ENCODE results near the gene GNG7.
"Not testable (repeated sequence)": the region's sequence is repeated elsewhere in the genome, so short reads cannot be mapped to it uniquely, and the experiment has no call there.

DNA sequence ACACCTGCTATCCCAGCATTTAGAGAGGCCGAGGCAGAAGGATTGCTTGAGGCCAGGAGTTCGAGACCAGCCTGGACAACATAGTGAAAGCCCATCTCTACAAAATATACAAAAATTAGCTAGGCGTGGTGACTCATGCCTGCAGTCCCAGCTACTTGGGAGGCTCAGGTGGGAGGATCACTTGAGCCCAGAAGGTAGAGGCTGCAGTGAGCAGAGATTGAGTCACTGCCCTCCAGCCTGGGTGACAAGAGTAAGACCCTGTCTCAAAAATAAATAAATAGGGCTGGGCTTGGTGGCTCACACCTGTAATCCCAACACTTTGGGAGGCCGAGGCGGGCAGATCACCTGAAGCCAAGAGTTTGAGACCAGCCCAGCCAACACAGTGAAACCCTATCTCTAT is 238.8 kb downstream of the GNG7 start:
- TF ChIP-seq POLR2A (IDR thresholded peaks at IDR 0.05; ENCODE audit: low read depth, low read length); MYC (IDR thresholded peaks at IDR 0.05; ENCODE audit: low read depth, low read length); JUN (IDR thresholded peaks at IDR 0.05; ENCODE audit: borderline replicate concordance, insufficient read depth, insufficient read length, low read depth); FOS (IDR thresholded peaks at IDR 0.05; ENCODE audit: borderline replicate concordance, insufficient read depth, low read length); POLR2AphosphoS5 (IDR thresholded peaks at IDR 0.05; ENCODE audit: insufficient read depth, low read depth, low read length); GATA2 (IDR thresholded peaks at IDR 0.05; ENCODE audit: insufficient read depth, insufficient read length, low read depth, low read length): not testable (repeated sequence)
- TF ChIP-seq, protein P1, sequence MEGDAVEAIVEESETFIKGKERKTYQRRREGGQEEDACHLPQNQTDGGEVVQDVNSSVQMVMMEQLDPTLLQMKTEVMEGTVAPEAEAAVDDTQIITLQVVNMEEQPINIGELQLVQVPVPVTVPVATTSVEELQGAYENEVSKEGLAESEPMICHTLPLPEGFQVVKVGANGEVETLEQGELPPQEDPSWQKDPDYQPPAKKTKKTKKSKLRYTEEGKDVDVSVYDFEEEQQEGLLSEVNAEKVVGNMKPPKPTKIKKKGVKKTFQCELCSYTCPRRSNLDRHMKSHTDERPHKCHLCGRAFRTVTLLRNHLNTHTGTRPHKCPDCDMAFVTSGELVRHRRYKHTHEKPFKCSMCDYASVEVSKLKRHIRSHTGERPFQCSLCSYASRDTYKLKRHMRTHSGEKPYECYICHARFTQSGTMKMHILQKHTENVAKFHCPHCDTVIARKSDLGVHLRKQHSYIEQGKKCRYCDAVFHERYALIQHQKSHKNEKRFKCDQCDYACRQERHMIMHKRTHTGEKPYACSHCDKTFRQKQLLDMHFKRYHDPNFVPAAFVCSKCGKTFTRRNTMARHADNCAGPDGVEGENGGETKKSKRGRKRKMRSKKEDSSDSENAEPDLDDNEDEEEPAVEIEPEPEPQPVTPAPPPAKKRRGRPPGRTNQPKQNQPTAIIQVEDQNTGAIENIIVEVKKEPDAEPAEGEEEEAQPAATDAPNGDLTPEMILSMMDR (IDR thresholded peaks at IDR 0.05; ENCODE audit: extremely low read depth in 1 of 2, insufficient read depth in 1 of 2, low read depth in 1 of 2, low read length in 2 of 2), result not testable (repeated sequence)

Data from endothelial cell of umbilical vein (primary cell).